NB4 (cell line): ENCODE data around the gene ZNF865.

ENCODE experiments used
- MYC ChIP-seq: IDR thresholded peaks from 2 replicates; pipeline ENCODE4 v1.6.1; 2011; ENCODE audit warnings: low read depth, low read length
- POLR2A ChIP-seq: IDR thresholded peaks from 2 replicates; pipeline ENCODE4 v1.6.1; 2011; ENCODE audit warnings: mild to moderate bottlenecking; ENCODE audit not compliant: insufficient read length; ENCODE audit errors: extremely low read depth
- TF ChIP-seq, protein P1 (sequence below): IDR thresholded peaks from one replicate; pipeline ENCODE4 v1.5.1; 2012; ENCODE audit warnings: low read depth, low read length
- TF ChIP-seq, protein P2 (sequence below): IDR thresholded peaks from 2 replicates; pipeline ENCODE4 v1.6.1; 2011; ENCODE audit warnings: low read depth, low read length

DNA sequence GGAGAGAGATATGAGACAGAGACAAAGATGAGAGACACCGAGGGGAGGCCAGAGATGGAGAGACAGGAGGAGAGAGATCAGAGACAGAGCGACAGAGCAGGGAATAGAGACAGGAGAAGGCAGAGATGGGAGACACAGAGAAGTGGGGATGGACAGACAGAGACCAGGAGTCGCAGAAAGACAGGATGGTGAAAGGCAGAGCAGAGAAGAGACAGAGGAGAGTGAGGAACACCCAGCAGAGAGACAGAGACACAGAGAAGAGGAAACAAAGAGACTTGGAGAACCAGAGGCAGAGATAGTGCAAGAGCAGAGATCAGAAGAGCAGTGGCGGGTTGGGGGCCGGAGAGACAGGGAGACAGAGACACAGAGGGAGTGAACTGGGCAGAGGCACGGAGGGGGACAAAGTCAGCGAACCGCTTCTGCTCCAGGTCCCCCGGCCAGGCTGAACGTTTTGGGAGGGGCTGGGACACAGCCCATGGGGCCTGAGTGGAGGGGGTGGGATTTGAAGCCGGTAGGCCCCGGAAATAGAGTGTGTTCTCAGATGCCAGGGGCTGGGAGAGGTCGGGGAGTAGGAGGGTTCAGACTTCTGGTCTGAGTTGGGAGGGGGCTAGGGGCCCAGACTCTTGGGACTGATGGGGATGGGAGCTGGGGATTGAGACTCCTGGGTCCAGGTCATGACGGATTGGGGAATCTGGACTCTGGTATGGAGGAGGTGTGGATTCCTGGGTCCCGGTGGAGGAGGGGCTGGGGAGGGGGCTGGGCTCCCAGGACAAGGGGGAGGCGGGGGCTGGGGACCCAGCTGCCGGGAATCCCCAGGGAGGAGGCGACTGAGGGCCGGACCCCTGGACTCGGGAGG is 25.5 kb upstream of the ZNF865 start:
- TF ChIP-seq, protein P1, sequence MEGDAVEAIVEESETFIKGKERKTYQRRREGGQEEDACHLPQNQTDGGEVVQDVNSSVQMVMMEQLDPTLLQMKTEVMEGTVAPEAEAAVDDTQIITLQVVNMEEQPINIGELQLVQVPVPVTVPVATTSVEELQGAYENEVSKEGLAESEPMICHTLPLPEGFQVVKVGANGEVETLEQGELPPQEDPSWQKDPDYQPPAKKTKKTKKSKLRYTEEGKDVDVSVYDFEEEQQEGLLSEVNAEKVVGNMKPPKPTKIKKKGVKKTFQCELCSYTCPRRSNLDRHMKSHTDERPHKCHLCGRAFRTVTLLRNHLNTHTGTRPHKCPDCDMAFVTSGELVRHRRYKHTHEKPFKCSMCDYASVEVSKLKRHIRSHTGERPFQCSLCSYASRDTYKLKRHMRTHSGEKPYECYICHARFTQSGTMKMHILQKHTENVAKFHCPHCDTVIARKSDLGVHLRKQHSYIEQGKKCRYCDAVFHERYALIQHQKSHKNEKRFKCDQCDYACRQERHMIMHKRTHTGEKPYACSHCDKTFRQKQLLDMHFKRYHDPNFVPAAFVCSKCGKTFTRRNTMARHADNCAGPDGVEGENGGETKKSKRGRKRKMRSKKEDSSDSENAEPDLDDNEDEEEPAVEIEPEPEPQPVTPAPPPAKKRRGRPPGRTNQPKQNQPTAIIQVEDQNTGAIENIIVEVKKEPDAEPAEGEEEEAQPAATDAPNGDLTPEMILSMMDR: no peak
- TF ChIP-seq POLR2A: no peak
- TF ChIP-seq, protein P2, sequence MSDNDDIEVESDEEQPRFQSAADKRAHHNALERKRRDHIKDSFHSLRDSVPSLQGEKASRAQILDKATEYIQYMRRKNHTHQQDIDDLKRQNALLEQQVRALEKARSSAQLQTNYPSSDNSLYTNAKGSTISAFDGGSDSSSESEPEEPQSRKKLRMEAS: no peak
- no peak for TF ChIP-seq MYC
